ENCODE results near the gene KMT2C. TPM values are rescaled to one million over a fixed set of nuclear protein-coding genes. Genes with fewer than 3 reads are reported as not detected.
A peak's percentile ranks its signal among the peaks of the same experiment; 100 is the strongest.
"Not testable (repeated sequence)": the region's sequence is repeated elsewhere in the genome, so short reads cannot be mapped to it uniquely, and the experiment has no call there.

The KMT2C gene
- total and polyA plus RNA-seq, 2 experiments from 2014 or later: 21.9 to 47.7 TPM

- H3K4me1 ChIP-seq (ENCODE audit: insufficient read depth): no peaks in the 10 kb centered on the region
- no peak overlapping the region for H3K4me2 ChIP-seq
- H3K79me2 ChIP-seq: peaks cover 99% of the 10 kb centered on the region
- H3K9me2 ChIP-seq (replicated peaks; ENCODE audit: insufficient read depth): no peaks in the 10 kb centered on the region
- H2AFZ ChIP-seq: no peak overlapping the region
- H3K36me3 ChIP-seq (replicated peaks; ENCODE audit: insufficient read depth, low read depth): no peaks in the 10 kb centered on the region
- H3K27me3 ChIP-seq: no peaks in the 10 kb centered on the region
- TF ChIP-seq CTCF (IDR thresholded peaks at IDR 0.05; ENCODE audit: poor library complexity): no peak
- TF ChIP-seq EZH2phosphoT487 (IDR thresholded peaks at IDR 0.05; ENCODE audit: low read depth, severe bottlenecking, unreplicated experiment): no peak
- TF ChIP-seq EZH2 (IDR thresholded peaks at IDR 0.05; ENCODE audit: borderline replicate concordance): no peak
- H3K9me3 ChIP-seq (ENCODE audit: low read depth): peaks cover 4% of the 10 kb centered on the region
- DNase-seq (ENCODE audit: low spot score): peak; percentile 14
- no peak overlapping the region for H3K4me3 ChIP-seq
- 23% methylated on average over 3 of the region's 3 CpGs for WGBS (ENCODE audit: low lambda C conversion rate, missing lambda C conversion rate)
- peaks cover 54% of the 10 kb centered on the region for H4K20me1 ChIP-seq (ENCODE audit: insufficient read depth, poor library complexity, severe bottlenecking)
- H3K27ac ChIP-seq: no peak overlapping the region
Measured at GRCh38 chr7:152406491-152406890, 29.3 kb downstream of the KMT2C start.

GRCh38 chr7:152406030-152406429, 29.8 kb downstream of the KMT2C start:
- H3K4me1 ChIP-seq (ENCODE audit: insufficient read depth); H3K36me3 ChIP-seq (replicated peaks; ENCODE audit: insufficient read depth, low read depth); H3K9me3 ChIP-seq (ENCODE audit: low read depth); H2AFZ ChIP-seq; H3K27ac ChIP-seq; DNase-seq (ENCODE audit: low spot score); H3K27me3 ChIP-seq; H3K9me2 ChIP-seq (replicated peaks; ENCODE audit: insufficient read depth); H3K4me3 ChIP-seq; H3K4me2 ChIP-seq: not testable (repeated sequence)
- peaks cover 52% of the 10 kb centered on the region for H4K20me1 ChIP-seq (ENCODE audit: insufficient read depth, poor library complexity, severe bottlenecking)
- 45% methylated on average over 2 of the region's 2 CpGs for WGBS (ENCODE audit: low lambda C conversion rate, missing lambda C conversion rate)
- peaks cover 99% of the 10 kb centered on the region for H3K79me2 ChIP-seq

GRCh38 chr7:152403726-152404125, 32.1 kb downstream of the KMT2C start:
- no peaks in the 10 kb centered on the region for H3K4me1 ChIP-seq (ENCODE audit: insufficient read depth)
- H3K36me3 ChIP-seq (replicated peaks; ENCODE audit: insufficient read depth, low read depth): no peaks in the 10 kb centered on the region
- peaks cover 99% of the 10 kb centered on the region for H3K79me2 ChIP-seq
- no peak overlapping the region for H3K4me3 ChIP-seq
- peaks cover 58% of the 10 kb centered on the region for H4K20me1 ChIP-seq (ENCODE audit: insufficient read depth, poor library complexity, severe bottlenecking)
- TF ChIP-seq EZH2 (IDR thresholded peaks at IDR 0.05; ENCODE audit: borderline replicate concordance): no peak
- TF ChIP-seq CTCF (IDR thresholded peaks at IDR 0.05; ENCODE audit: poor library complexity): no peak
- no peak for TF ChIP-seq EZH2phosphoT487 (IDR thresholded peaks at IDR 0.05; ENCODE audit: low read depth, severe bottlenecking, unreplicated experiment)
- H3K4me2 ChIP-seq: no peak overlapping the region
- 41% methylated on average over 4 of the region's 4 CpGs for WGBS (ENCODE audit: low lambda C conversion rate, missing lambda C conversion rate)
- DNase-seq (ENCODE audit: low spot score): peak; percentile 18
- H3K9me2 ChIP-seq (replicated peaks; ENCODE audit: insufficient read depth): no peaks in the 10 kb centered on the region
- peaks cover 4% of the 10 kb centered on the region for H3K9me3 ChIP-seq (ENCODE audit: low read depth)
- no peak overlapping the region for H2AFZ ChIP-seq
- H3K27me3 ChIP-seq: no peaks in the 10 kb centered on the region
- no peak overlapping the region for H3K27ac ChIP-seq

- H3K79me2 ChIP-seq: peaks cover 99% of the 10 kb centered on the region
- no peak for DNase-seq (ENCODE audit: low spot score)
Measured at GRCh38 chr7:152402384-152403250, 33.2 kb downstream of the KMT2C start.

More at GRCh38 chr7:152402384-152403250, 33.2 kb downstream of the KMT2C start:
- no peaks in the 10 kb centered on the region for H3K4me1 ChIP-seq (ENCODE audit: insufficient read depth)
- H3K27me3 ChIP-seq: no peaks in the 10 kb centered on the region
- H2AFZ ChIP-seq: no peak overlapping the region
- no peak overlapping the region for H3K4me2 ChIP-seq
- WGBS (ENCODE audit: low lambda C conversion rate, missing lambda C conversion rate): 50% methylated on average over 5 of the region's 5 CpGs
- no peaks in the 10 kb centered on the region for H3K9me2 ChIP-seq (replicated peaks; ENCODE audit: insufficient read depth)
- no peak overlapping the region for H3K4me3 ChIP-seq
- H4K20me1 ChIP-seq (ENCODE audit: insufficient read depth, poor library complexity, severe bottlenecking): peaks cover 62% of the 10 kb centered on the region
- H3K27ac ChIP-seq: no peak overlapping the region
- TF ChIP-seq EZH2phosphoT487 (IDR thresholded peaks at IDR 0.05; ENCODE audit: low read depth, severe bottlenecking, unreplicated experiment) (no peak), EZH2 (IDR thresholded peaks at IDR 0.05; ENCODE audit: borderline replicate concordance) (no peak), CTCF (IDR thresholded peaks at IDR 0.05; ENCODE audit: poor library complexity) (no peak)
- H3K9me3 ChIP-seq (ENCODE audit: low read depth): peaks cover 4% of the 10 kb centered on the region
- no peaks in the 10 kb centered on the region for H3K36me3 ChIP-seq (replicated peaks; ENCODE audit: insufficient read depth, low read depth)
